GM18511 (cell line): ENCODE measurements around the gene DRAP1.

ENCODE experiments used
- ATAC-seq: cut with Tn5 transposase; IDR thresholded peaks from one replicate; pipeline ENCODE4 v1.9.1; 2021; ENCODE audit warnings: mild to moderate bottlenecking, moderate library complexity; ENCODE audit not compliant: unreplicated experiment

DRAP1 gene

GRCh38 chr11:65903068-65903481, 16.2 kb upstream of the DRAP1 start:
- ATAC-seq = no peak

- ATAC-seq = no peak
Observed at GRCh38 chr11:65903715-65904114, 15.5 kb upstream of the DRAP1 start.

- no peak for ATAC-seq
Observed at GRCh38 chr11:65906602-65907001, 12.6 kb upstream of the DRAP1 start.

- ATAC-seq = no peak
Observed at GRCh38 chr11:65907878-65908277, 11.3 kb upstream of the DRAP1 start.

- ATAC-seq = no peak
Observed at GRCh38 chr11:65911682-65912568, 7.3 kb upstream of the DRAP1 start.

GRCh38 chr11:65912845-65913244, 6.4 kb upstream of the DRAP1 start:
- no peak for ATAC-seq

GRCh38 chr11:65915101-65915820, 4.0 kb upstream of the DRAP1 start:
- ATAC-seq = no peak

GRCh38 chr11:65915821-65916251, 3.4 kb upstream of the DRAP1 start:
- ATAC-seq = no peak

- no peak for ATAC-seq
Observed at GRCh38 chr11:65916391-65916790, 2.8 kb upstream of the DRAP1 start.

- no peak for ATAC-seq
Observed at GRCh38 chr11:65917077-65917433, 2.2 kb upstream of the DRAP1 start.

GRCh38 chr11:65917434-65918210, 1.6 kb upstream of the DRAP1 start:
- no peak for ATAC-seq

- ATAC-seq = peak; percentile 65
Observed at GRCh38 chr11:65918211-65919140, 750 bp upstream of the DRAP1 start, which contains the start of gene C11orf68. C11orf68 (minus strand) TSS chr11:65919062; CDS start chr11:65919031, 31 bp downstream.

- peak; percentile 49 for ATAC-seq
Observed at GRCh38 chr11:65919573-65920371, 546 bp downstream of the DRAP1 start.

- no peak for ATAC-seq
Observed at GRCh38 chr11:65920372-65920802, 1.2 kb downstream of the DRAP1 start.

- no peak for ATAC-seq
Observed at GRCh38 chr11:65921033-65921555, 1.9 kb downstream of the DRAP1 start.

- no peak for ATAC-seq
Observed at GRCh38 chr11:65921876-65922275, 2.6 kb downstream of the DRAP1 start.

GRCh38 chr11:65922565-65922964, 3.3 kb downstream of the DRAP1 start:
- ATAC-seq = no peak

- ATAC-seq = no peak
Observed at GRCh38 chr11:65925397-65925796, 6.2 kb downstream of the DRAP1 start.

GRCh38 chr11:65927904-65928397, 8.7 kb downstream of the DRAP1 start:
- peak; percentile 76 for ATAC-seq
